K562 (cell line): Measurements from ENCODE around the gene INSR. TPM values are rescaled to one million over a fixed set of nuclear protein-coding genes. Genes with fewer than 3 reads are reported as not detected.
A peak's percentile ranks its signal among the peaks of the same experiment; 100 is the strongest.

Source experiments
- ATAC-seq: fragments of 200-7000 bp; cut with Tn5 transposase; 3 replicates; pipeline ENCODE4 v1.9.1; 2020; ENCODE audit warnings: moderate library complexity
- BruUV-seq: library from RNA; stranded (reverse); fragments of 400-500 nt; replicated peaks from 2 replicates; lab custom pipeline; 2021; lab: Mats Ljungman, UMichigan
- CTCF ChIA-PET: fragments of 300-600 bp; formaldehyde crosslinking; extraction: SDS; loops from one replicate; lab custom pipeline; 2021; ENCODE audit warnings: low intra/inter-chr PET ratio; lab: Yijun Ruan, JAX
- POLR2A ChIA-PET: fragments of 300-600, 350-650 bp; sonication (Branson Sonifier 250); formaldehyde crosslinking; extraction: SDS; loops from one replicate; lab custom pipeline; 2021; ENCODE audit warnings: antibody characterized with exemption, inconsistent platforms; lab: Yijun Ruan, JAX
- DNase-seq, 4 experiments: peaks; one replicate each; pipeline versions ENCODE4 v3.0.0 to v3.0.0-alpha.2; 2011 to 2018; ENCODE audit warnings: low spot score in 3 of 4, mixed read lengths in 3 of 4; ENCODE audit errors: extremely low read depth in 1 of 4
- FAIRE-seq: peaks from 2 replicates; lab custom pipeline; 2011; peaks lifted over from hg19 to GRCh38; lab: Jason Lieb, UNC
- H2AFZ ChIP-seq: 2 replicates; pipeline ENCODE4 v1.6.0; 2011; ENCODE audit warnings: low read depth, low read length, control low read depth, inconsistent platforms
- H3K27ac ChIP-seq: fragments of 200-600 bp; 3 replicates; pipeline ENCODE4 v1.8.0; 2011; ENCODE audit warnings: low read depth, mild to moderate bottlenecking, control low read depth, inconsistent platforms, low read length, moderate library complexity, mixed read lengths; ENCODE audit errors: extremely low read depth
- H3K27me3 ChIP-seq, 2 experiments: fragments of 300-600 bp in 1 of 2; 2 replicates in 1 of 2; 3 replicates in 1 of 2; pipeline versions ENCODE4 v1.6.0 to v1.8.0; 2011; ENCODE audit warnings: inconsistent platforms in 2 of 2, low read length in 2 of 2, mild to moderate bottlenecking in 1 of 2, mixed read lengths in 1 of 2, moderate library complexity in 1 of 2; ENCODE audit not compliant: control insufficient read depth in 2 of 2, insufficient read depth in 2 of 2
- H3K36me3 ChIP-seq: fragments of 300-600 bp; 3 replicates; pipeline ENCODE4 v1.8.0; 2011; ENCODE audit warnings: mild to moderate bottlenecking, low read length, inconsistent platforms; ENCODE audit not compliant: control insufficient read depth, insufficient read depth
- H3K4me1 ChIP-seq, 2 experiments: fragments of 200-600 bp in 1 of 2; replicated peaks in 1 of 2; 2 replicates in 1 of 2; 3 replicates in 1 of 2; pipeline versions ENCODE4 v1.5.1 to v1.8.0; 2011; ENCODE audit warnings: inconsistent platforms in 2 of 2, low read length in 2 of 2, mild to moderate bottlenecking in 1 of 2, mixed read lengths in 1 of 2, moderate library complexity in 1 of 2; ENCODE audit not compliant: control insufficient read depth in 2 of 2, insufficient read depth in 2 of 2
- H3K4me2 ChIP-seq: 2 replicates; pipeline ENCODE4 v1.6.1; 2011; ENCODE audit warnings: low read length, control low read depth, inconsistent platforms, mixed read lengths; ENCODE audit not compliant: insufficient read depth
- H3K4me3 ChIP-seq: fragments of 200-600 bp; sonication (generic), shearing (Covaris generic); 2 replicates; pipeline ENCODE4 v1.5.1; 2016; ENCODE audit warnings: control low read depth, inconsistent platforms
- H3K79me2 ChIP-seq: fragments of 200-600 bp; 3 replicates; pipeline ENCODE4 v1.8.0; 2011; ENCODE audit warnings: low read length, inconsistent platforms; ENCODE audit not compliant: control insufficient read depth, insufficient read depth
- H3K9ac ChIP-seq, 2 experiments: 2 replicates each; pipeline versions ENCODE4 v1.6.0 to v1.6.1; 2011; ENCODE audit warnings: low read depth in 2 of 2, low read length in 2 of 2, control low read depth in 1 of 2, inconsistent platforms in 1 of 2, mild to moderate bottlenecking in 1 of 2, mixed read lengths in 1 of 2; ENCODE audit not compliant: insufficient read depth in 1 of 2
- H3K9me1 ChIP-seq: one replicate; pipeline ENCODE4 v1.6.0; 2011; ENCODE audit warnings: inconsistent platforms, mild to moderate bottlenecking, low read length, moderate library complexity; ENCODE audit not compliant: control insufficient read depth, insufficient read depth
- H3K9me3 ChIP-seq: replicated peaks from 2 replicates; pipeline ENCODE4 v1.5.1; 2011; ENCODE audit warnings: low read depth, low read length, inconsistent platforms; ENCODE audit not compliant: control insufficient read depth, insufficient read depth
- H4K20me1 ChIP-seq: replicated peaks from 2 replicates; pipeline ENCODE4 v1.6.1; 2011; ENCODE audit warnings: low read length, inconsistent platforms, mixed read lengths; ENCODE audit not compliant: control insufficient read depth, insufficient read depth
- SUPT5H ChIP-seq: fragments of 450-650 bp; IDR thresholded peaks from 2 replicates; pipeline ENCODE4 v1.6.1; 2016
- ZNF699 ChIP-seq: fragments of 250-450 bp; sonication (Bioruptor Pico); IDR thresholded peaks from 2 replicates; pipeline ENCODE4 v1.8.0; 2021; ENCODE audit warnings: mild to moderate bottlenecking, moderate library complexity; ENCODE audit not compliant: insufficient replicate concordance
- WGBS: fragments of 100-300 bp; shearing (Covaris generic); methylation state at CpG from one replicate; pipeline ENCODE4 v1.1.6; 2016; ENCODE audit warnings: low coverage, mixed read lengths; ENCODE audit not compliant: insufficient coverage; ENCODE audit errors: missing lambda C conversion rate; 5-methylcytosine and 5-hydroxymethylcytosine counted together
- in situ Hi-C: fragments of 300-500 bp; cut with MboI; formaldehyde crosslinking; loops from 4 replicates; pipeline ENCODE4 v1.15.0; 2018; ENCODE audit warnings: inconsistent platforms, mixed read lengths
- intact Hi-C: fragments of 100-400 bp; cut with micrococcal nuclease; formaldehyde crosslinking; loops from 2 replicates; pipeline ENCODE4 v1.14.2; 2022
- polyA plus RNA-seq, 8 experiments: library from polyadenylated mRNA; depleted of rRNA in 4 of 8; stranded (reverse) in 5 of 8; unstranded in 3 of 8; fragments of >200 nt; fragmentation: Nextera tagmentation in 2 of 8; fragmentation: Illumina TruSeq in 1 of 8; extraction: Ambion mirVana in 2 of 8; extraction: Trizol in 1 of 8; gene quantifications; 2 replicates each; pipeline versions ENCODE4 v1.2.1 to v1.2.3, GENCODE V29; 2011 to 2014; ENCODE audit warnings: inconsistent platforms in 1 of 8, missing spikeins in 1 of 8
- total RNA-seq, 7 experiments: library from RNA; depleted of rRNA in 6 of 7; stranded (reverse); fragments of >200 nt in 6 of 7; fragmentation: Illumina TruSeq in 2 of 7; extraction: Trizol in 2 of 7; gene quantifications; 2 replicates each; pipeline versions ENCODE4 v1.2.1 to v1.2.3, GENCODE V29; 2011 to 2021; ENCODE audit warnings: low replicate concordance in 1 of 7
- TF ChIP-seq, protein P1 (sequence below): sonication (generic); formaldehyde crosslinking; IDR thresholded peaks from 2 replicates; pipeline ENCODE4 v1.8.0; 2023; ENCODE audit warnings: mild to moderate bottlenecking, missing genetic modification reagents
- TF ChIP-seq, protein P2 (sequence below): fragments of 200-800 bp; sonication (Bioruptor generic); IDR thresholded peaks from 2 replicates; pipeline ENCODE4 v1.6.1; 2017; ENCODE audit warnings: missing genetic modification characterization, missing compliant biosample characterization
- TF ChIP-seq, protein P3 (sequence below), 2 experiments: fragments of 450-650 bp in 1 of 2; sonication (generic) in 1 of 2; formaldehyde crosslinking in 1 of 2; IDR thresholded peaks; 2 replicates each; pipeline versions ENCODE4 v1.7.1 to v1.9.0; 2016 to 2022; ENCODE audit warnings: inconsistent platforms in 1 of 2, mild to moderate bottlenecking in 1 of 2, missing genetic modification reagents in 1 of 2

Gene INSR
- total and polyA plus RNA-seq, 9 of the 15 experiments (the other 6 are each of a cell fraction or from before 2014, with no cell fraction given), result 0.04 to 0.88 (median 0.41) TPM

DNA sequence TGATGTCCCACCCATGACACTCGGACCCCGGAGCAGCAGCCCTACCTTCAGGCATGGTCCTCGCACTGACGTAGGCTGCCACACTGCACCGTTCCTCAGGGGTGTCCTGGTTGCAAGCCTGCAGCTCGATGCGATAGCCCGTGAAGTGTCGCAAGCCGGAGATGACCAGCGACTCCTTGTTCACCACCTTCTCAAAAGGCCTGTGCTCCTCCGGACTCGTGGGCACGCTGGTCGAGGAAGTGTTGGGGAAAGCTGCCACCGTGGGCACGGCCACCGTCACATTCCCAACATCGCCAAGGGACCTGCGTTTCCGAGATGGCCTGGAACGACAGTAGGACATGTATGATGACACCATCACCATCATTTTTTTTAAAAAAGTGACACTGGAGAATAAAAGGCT is 151.4 kb downstream of the INSR start (continued):
- TF ChIP-seq, protein P1, sequence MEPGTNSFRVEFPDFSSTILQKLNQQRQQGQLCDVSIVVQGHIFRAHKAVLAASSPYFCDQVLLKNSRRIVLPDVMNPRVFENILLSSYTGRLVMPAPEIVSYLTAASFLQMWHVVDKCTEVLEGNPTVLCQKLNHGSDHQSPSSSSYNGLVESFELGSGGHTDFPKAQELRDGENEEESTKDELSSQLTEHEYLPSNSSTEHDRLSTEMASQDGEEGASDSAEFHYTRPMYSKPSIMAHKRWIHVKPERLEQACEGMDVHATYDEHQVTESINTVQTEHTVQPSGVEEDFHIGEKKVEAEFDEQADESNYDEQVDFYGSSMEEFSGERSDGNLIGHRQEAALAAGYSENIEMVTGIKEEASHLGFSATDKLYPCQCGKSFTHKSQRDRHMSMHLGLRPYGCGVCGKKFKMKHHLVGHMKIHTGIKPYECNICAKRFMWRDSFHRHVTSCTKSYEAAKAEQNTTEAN, result no peak
- TF ChIP-seq, protein P2, sequence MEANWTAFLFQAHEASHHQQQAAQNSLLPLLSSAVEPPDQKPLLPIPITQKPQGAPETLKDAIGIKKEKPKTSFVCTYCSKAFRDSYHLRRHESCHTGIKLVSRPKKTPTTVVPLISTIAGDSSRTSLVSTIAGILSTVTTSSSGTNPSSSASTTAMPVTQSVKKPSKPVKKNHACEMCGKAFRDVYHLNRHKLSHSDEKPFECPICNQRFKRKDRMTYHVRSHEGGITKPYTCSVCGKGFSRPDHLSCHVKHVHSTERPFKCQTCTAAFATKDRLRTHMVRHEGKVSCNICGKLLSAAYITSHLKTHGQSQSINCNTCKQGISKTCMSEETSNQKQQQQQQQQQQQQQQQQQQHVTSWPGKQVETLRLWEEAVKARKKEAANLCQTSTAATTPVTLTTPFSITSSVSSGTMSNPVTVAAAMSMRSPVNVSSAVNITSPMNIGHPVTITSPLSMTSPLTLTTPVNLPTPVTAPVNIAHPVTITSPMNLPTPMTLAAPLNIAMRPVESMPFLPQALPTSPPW (CRISPR knock-in tag), result no peak

DNA sequence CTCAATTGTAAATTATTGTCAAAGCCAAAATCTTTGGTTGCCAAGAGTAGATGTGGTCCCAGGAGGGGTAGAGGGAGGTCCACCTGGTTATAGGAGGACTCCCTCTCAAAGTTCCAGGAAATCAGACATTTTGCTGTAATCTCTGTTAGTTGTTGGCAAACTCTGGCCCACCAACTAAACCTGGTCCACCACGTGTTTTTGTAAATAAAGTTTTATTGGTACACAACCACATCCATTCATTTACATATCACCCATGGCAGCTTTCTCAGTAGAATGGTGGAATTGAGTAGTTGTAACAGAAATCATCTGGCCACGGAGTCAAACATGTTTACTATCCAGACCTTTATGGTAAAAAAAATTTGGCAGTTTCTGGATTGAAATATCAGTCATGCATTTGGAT is 154.1 kb downstream of the INSR start:
- no peaks in the 10 kb centered on the region for H3K9me1 ChIP-seq
- H3K4me1 ChIP-seq, result 0 out of 5 replicates have a peak, but pooled peaks cover 0 to 3% of the 10 kb centered on the region in 2 experiments
- no peaks in the 10 kb centered on the region for H3K9me3 ChIP-seq
- no peak overlapping the region for H3K4me3 ChIP-seq
- H3K36me3 ChIP-seq, result no peaks in the 10 kb centered on the region
- no peaks in the 10 kb centered on the region for H3K79me2 ChIP-seq
- H4K20me1 ChIP-seq, result no peaks in the 10 kb centered on the region
- BruUV-seq, result no TSS peak
- H3K27me3 ChIP-seq, result peaks cover 0 to 8% of the 10 kb centered on the region in 2 experiments; a peak in 2 of 5 replicates
- H3K4me2 ChIP-seq, result no peak overlapping the region
- POLR2A ChIA-PET, result no interaction called here
- H3K27ac ChIP-seq, result no peak overlapping the region
- H2AFZ ChIP-seq, result no peak overlapping the region
- intact Hi-C loops, result no loop called here
- FAIRE-seq, result no peak
- H3K9ac ChIP-seq, result no peak overlapping the region
- WGBS, result 0% methylated on average over 2 of the region's 2 CpGs
- no peak for ATAC-seq
- in situ Hi-C loops, result no loop called here
- CTCF ChIA-PET, result interaction anchor here (0.7 kb wide), 1 partner anchor 527 kb away, joined by 3 read pairs; no protein-coding TSS in a partner anchor
- TF ChIP-seq, protein P3, sequence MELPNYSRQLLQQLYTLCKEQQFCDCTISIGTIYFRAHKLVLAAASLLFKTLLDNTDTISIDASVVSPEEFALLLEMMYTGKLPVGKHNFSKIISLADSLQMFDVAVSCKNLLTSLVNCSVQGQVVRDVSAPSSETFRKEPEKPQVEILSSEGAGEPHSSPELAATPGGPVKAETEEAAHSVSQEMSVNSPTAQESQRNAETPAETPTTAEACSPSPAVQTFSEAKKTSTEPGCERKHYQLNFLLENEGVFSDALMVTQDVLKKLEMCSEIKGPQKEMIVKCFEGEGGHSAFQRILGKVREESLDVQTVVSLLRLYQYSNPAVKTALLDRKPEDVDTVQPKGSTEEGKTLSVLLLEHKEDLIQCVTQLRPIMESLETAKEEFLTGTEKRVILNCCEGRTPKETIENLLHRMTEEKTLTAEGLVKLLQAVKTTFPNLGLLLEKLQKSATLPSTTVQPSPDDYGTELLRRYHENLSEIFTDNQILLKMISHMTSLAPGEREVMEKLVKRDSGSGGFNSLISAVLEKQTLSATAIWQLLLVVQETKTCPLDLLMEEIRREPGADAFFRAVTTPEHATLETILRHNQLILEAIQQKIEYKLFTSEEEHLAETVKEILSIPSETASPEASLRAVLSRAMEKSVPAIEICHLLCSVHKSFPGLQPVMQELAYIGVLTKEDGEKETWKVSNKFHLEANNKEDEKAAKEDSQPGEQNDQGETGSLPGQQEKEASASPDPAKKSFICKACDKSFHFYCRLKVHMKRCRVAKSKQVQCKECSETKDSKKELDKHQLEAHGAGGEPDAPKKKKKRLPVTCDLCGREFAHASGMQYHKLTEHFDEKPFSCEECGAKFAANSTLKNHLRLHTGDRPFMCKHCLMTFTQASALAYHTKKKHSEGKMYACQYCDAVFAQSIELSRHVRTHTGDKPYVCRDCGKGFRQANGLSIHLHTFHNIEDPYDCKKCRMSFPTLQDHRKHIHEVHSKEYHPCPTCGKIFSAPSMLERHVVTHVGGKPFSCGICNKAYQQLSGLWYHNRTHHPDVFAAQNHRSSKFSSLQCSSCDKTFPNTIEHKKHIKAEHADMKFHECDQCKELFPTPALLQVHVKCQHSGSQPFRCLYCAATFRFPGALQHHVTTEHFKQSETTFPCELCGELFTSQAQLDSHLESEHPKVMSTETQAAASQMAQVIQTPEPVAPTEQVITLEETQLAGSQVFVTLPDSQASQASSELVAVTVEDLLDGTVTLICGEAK (IDR thresholded peaks at IDR 0.05), result peak; percentile 85
- TF ChIP-seq, protein P3 (CRISPR knock-in tag; IDR thresholded peaks at IDR 0.05), result peak; percentile 82
- no peak for TF ChIP-seq ZNF699 (CRISPR knock-in tag)
- no peak for TF ChIP-seq SUPT5H
- no peak for DNase-seq
